GM18909 (cell line): ENCODE data around the gene APOL4.
"Not testable (repeated sequence)": the region's sequence is repeated elsewhere in the genome, so short reads cannot be mapped to it uniquely, and the experiment has no call there.

Experiments used
- ATAC-seq: cut with Tn5 transposase; IDR thresholded peaks from one replicate; pipeline ENCODE4 v1.9.1; 2021; ENCODE audit warnings: mild to moderate bottlenecking; ENCODE audit not compliant: unreplicated experiment, poor library complexity

APOL4 gene

DNA sequence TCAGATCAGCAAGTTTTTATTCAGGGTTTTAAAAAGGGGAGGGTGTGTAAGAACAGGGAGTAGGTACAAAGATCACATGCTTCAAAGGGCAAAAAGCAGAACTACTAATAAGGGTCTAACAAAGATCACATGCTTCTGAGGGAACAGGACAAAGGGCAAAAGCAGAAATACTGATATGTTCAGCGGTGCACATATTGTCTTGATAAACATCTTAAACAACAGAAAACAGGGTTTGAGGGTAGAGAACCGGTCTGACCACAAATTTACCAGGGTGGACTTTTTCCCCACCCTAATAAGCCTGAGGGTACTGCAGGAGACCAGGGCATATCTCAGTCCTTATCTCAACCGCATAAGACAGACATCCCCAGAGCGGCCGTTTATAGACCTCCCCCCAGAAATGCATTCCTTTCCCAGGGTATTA, 7.9 kb upstream of the APOL4 start:
- not testable (repeated sequence) for ATAC-seq

DNA sequence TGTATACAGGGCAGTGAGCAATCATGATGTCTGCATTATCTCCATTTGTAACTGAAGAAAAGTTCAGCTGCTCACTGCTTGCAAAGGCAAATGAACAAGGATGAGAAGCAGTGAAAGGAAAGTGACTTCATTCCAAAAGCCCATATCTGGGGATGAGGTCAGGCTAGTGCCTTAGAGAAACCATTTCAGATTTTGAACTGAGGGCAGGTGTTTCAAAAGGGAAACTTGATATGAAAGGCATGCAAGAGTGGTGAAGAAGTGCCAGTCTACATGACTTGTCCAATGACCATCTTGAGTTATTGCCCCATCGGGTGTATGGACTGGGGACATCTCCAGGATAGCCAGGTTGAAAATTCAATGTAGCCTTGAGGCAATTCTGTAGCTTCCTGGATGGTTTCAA, 7.3 kb upstream of the APOL4 start:
- no peak for ATAC-seq

DNA sequence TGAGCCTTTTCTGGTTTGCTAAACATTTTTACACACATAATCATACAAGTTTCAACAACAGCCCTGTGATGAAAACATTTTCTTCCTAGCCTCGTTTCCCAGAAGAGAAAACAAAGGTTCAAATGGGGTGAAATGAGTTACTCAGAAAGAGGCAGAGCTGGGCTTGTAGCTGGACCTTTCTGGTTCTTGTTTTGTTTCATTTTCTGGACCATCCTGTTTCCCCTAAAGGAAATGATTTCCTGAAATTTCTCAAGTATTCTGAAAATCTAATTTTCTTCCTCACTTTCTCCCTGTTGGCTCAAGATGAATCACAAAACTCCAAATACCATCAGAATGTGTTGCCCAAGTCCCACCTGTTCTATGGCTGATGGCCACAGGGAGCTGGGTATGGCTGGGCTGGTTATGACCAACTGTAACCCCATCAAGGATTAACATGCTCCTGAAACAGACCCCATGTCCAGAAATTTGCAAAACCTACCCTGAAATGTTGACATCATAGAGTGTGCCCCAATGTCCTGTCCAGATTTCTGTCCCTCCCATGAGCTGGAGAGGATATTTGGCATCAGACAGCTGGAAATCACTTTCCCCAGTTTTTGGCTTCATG, 6.7 kb upstream of the APOL4 start:
- no peak for ATAC-seq

DNA sequence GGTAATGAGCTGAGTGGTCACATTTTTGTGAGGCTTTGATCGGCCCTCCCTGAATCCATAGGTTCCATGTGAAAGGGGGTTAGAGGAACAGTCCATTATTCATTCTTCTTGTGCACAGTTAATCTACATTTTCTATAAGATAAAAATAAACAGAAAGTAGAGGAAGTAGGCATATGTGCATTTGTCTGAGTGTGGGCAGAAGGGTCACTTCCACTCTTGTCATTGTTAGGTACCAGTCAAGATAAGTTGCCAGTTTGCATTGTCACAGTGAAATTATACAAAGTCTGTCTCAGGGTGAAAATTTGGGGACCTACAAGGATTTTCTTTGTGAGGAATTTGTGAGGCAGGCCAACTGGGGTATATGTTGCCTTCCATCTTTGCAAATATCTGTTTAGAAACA, 4.6 kb upstream of the APOL4 start:
- ATAC-seq, result no peak

DNA sequence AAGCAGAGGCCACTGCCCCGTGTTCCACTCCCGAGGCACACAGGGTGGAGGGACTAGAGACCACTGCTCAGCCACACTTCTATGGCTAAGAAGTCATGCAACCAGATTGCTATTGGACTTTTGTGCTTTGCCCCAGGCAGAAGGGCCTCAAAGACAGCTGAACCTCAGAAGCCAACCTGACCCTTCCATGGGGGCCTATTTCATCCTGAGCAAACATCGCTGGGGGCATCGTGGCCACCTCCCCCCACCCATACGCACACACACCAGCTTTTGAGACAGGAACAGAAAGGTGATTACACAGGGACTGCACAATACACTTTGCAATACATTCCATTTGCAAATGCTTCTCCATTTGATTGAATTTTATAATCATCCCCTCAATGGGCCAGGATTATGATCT, 4.0 kb upstream of the APOL4 start:
- ATAC-seq, result not testable (repeated sequence)

DNA sequence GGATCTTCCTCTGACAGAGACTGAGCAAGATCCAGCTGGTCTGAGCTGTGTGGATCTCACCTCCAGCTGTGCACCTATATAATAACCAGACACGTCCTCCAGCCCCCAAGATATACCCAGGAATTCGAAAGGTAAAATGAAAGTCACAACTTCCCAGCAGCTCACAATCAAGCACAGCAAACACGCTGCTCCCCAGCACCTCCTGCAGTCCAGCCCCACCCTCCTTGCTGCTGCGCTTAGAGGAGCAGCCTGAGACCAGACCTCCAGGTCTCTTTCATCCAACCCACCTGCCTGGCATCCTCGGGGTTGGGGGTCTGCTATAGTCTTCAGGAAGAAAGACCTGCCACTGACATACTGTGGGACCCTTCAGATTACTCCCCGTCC, 3.0 kb upstream of the APOL4 start:
- no peak for ATAC-seq

DNA sequence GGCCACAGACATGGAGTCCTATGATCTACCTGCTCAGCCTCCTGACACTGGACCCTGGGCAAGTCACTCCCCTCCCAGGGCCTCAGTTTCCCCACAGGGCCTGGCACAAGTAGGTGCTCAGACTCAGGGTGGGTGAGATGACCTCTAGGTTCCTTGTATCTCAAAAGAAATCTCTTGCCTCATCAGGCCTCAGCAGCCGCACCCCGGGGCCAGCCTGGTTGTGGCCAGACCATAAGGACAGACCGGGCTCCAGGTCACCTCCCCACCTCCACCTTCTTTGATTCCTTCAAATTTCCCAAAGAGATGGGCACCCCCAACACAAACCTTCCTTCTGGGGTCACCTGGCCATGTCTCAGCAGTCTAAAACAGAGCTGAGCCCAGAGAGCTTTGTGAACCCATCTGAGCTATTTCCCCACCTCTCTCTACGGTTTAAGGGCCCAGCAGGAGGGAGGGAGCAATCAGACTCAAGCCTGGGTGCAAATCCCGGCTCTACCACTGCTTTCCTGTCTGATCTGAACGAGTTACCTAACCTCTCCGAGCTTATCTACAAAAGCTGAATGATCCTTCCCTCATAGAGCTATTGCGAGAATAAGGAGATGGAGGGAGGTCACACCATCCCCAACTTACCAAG, 2.5 kb upstream of the APOL4 start:
- no peak for ATAC-seq

DNA sequence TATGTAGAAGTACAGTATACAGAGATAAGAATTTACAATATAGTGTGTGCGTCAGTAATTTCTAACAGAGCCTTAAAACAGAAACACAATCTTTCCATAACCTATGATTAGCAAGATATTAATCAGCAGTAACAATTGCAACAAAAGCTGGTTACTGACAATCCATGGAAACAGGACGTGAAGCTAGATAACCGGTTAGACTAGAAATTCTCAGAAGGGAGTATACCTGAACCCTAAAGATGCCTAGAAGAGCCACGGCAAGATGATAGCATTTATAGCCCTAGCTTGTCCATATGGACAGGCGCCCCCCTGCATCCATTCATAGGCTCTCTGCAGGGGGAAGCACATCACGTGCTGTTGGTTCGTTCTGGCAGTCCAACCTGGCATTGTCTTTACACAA, 1.8 kb upstream of the APOL4 start:
- not testable (repeated sequence) for ATAC-seq

DNA sequence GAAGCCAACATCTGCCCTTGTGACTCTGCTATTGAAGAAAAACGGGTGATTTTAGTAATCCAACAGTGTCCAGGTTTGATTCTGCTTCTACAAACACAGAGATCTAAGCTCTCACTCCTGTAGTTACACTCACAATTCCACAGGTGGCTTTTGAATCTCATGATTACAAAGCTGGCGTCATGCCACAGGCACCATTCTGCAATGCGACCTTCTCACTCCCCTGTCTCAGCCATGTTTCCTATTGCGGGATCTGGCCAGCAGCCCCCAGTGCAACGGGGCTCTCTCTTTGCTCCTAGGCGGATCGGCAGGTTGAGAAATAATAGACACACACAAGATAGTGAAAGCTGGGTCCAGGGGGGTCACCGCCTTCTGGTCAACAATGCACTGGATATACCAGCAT, 1.3 kb upstream of the APOL4 start:
- not testable (repeated sequence) for ATAC-seq

DNA sequence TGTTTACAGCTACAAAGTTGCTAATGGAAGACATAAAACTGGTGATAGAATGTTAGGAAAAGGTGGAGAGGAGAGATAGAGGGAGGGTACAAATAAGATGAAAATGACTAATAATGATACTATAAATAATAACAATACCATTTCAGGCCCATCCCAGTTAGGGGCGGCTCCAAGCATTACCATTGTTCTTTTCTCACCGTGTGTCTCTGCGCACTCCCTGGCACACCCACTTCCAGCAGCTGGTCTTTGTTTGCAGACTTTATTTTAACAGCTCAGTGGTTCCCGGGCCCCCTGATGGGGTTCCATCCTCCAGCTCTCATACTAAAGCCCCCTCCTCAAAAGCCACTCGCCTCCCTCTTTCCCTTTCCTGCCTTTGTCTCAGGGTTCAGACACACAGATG, 584 bp downstream of the APOL4 start:
- ATAC-seq, result not testable (repeated sequence)

DNA sequence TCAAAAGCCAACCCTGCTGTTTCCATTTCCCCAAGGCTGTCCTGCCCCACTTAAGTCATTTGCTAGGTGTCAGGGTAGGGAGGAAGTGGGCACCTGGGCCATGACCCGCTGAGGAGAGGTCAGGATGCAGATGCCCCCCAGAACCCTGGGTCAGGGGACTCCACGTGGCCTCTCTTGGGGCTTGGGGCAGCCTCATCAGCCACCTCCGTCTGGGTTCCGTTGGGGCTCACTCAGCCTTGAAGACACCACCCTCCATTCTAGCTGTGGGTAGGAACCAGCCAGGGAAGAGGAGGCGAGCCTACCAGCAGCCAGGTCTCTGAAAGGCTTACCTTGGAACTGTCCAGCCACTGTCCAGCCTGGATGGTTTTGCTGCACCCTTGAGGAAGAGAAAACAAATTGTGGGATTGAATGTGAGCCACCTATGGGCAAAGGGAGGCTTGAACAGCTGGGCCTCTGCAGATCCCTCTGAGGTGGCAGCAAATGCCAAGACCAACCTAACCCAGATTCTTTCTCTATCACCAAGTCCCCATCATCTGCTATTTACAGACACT, 2.5 kb downstream of the APOL4 start:
- ATAC-seq, result no peak

DNA sequence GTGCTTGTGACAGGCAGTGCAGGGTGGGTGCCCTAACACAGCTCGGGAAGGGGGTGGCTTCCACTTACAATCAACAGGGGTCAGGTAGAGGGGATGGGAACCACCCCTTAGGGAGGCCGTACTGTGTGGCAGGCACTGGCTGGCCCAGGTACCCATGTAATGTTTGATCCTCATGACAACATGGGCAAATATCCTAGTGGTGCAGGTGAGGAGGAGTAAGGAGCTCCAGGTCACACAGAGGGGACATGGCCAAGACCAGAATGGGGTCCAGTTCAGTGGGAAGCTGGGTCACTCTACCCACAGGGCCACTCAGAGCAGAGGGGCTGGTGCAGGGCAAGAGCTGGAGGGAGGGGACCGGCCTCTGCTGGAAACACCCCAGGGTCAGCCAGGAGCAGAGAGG, 3.1 kb downstream of the APOL4 start:
- ATAC-seq, result no peak

DNA sequence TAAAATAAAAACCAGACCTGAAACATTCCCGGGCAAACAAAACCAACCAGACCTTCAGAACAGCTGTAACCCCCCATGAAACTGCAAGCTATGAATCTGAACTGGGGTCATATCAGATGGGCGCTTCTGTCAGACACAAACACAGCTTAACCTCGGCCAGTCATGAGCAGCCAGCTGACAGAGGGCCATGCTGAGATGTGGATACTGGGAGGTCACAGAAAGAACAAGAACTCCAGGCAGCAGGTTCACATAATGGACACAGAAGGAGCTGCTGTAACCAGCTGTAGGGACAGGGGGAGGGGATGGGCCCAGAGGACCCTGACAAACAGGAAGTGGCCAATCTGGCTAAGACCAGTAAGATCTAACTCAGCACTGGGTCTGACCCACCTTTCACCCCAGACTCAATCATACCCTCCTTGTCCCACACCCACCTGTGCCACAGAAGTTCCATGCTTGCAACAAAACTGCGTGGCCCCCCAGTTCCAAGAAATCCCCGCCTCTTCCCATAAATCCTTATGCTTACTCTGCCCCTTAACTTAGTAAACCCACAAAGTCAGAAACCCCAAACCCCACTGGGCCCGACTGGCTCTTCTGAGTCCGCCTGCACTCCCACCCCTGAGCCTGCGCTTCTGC, 4.0 kb downstream of the APOL4 start:
- no peak for ATAC-seq

DNA sequence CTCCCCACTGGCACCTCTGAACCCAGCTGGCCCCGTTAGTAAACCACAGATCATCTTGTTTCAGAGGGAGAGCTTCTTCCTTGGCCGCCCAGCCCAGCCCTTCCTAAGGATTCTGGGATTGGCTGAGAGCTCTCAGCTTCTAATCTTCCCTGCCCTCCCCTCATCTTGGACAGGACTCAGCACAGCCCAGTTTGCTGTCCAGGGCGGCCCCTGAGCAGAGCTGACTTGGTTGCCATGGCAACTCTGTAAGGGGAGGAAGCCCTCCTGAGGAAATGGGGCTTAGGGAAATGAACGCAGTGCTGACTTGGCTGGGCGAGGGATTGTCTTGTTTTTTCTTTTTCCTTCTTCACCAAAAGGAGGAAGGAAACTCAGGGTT, 4.6 kb downstream of the APOL4 start:
- no peak for ATAC-seq

DNA sequence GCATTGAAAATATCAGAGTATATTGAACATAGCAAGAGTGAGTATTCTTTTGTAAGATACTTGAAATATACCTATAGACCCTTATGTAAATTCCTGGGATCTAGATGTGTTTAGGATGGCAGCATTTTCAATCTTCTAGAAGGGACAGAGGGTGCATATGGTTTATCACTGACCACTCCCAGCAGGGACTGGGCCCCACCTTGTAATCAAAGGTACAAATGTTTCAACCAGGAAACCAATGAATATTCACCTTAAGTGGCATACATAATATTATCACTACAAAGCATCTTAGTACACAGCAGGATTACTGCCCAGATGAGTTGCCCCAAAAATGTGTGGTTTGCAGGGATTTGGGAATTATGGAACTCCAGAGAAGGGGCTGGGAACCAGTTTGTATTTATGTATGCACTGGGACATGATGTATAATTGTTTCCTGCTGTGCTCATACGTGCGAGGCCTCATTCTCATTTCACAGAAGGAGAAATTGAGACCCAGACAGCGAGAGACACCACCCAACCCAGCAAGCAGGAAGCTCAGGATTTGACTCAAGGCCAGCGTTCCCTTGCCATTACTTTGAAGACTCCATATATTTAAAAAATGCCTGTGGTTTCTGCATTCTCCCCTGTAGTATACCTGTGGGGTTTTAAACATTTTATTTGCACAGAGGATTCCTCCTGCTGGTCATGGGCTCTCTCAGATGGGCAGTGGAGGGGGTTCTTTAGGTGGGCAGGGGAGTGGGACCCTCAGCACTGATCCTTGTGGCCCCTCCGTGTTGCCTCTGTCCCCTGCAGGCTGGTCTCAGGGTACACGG, 5.2 kb downstream of the APOL4 start:
- no peak for ATAC-seq

DNA sequence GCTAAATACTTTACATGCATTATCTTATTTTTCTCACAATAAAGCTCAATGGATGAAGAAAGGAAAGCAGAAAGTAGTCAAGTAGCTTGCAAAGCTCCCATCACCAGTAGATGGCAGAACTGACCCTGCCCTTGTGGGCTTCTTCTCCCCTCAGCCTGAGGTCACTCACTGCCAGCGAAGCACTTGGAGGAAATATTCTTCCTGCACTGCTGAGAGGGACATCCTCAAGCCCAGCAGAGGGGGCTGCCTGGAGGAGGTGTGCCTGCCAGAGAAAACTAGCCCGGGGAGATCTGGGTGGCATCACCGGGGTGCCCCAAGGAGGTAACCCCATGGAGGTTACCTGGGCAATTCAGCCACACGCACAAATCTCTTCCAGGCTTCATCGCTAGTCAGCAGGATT, 6.6 kb downstream of the APOL4 start:
- ATAC-seq, result no peak

DNA sequence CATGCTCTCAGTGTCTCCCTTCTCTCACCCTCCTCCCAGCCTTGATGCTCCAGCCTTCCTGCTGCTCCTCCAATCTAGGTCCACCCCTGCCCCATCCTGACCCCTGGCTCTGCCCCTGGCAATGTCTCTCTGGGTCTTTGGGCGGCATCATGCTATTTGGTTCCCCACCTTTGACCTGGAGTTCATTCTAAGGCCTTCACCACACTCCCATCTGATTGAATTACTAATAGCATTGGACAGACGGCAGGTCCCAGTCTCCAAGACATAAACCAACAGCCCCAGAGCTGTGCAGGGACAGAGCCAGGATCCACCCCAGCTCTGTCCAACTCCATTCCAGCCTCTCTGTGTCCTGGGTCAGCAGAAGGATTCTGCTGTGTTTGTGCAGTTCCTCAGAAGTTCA, 7.2 kb downstream of the APOL4 start:
- no peak for ATAC-seq

DNA sequence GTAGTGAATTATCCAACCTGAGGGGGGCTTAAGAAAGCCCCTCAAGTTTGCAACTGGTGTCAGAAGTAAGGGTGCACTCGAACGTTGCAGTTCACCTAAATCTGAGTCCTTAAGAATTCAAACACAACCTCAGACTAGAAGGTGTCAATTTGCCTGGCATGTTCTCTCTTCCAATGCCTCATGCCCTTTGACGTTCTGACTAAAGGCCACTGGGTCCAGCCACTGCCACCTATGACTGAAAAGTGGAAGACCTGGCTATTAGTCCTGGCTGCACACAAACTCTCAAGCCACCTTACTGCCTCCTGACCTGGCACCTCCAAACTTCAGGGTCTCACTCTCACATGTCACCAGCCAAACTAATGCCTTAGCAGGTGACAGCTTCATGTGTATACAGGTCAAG, 8.0 kb downstream of the APOL4 start:
- no peak for ATAC-seq

DNA sequence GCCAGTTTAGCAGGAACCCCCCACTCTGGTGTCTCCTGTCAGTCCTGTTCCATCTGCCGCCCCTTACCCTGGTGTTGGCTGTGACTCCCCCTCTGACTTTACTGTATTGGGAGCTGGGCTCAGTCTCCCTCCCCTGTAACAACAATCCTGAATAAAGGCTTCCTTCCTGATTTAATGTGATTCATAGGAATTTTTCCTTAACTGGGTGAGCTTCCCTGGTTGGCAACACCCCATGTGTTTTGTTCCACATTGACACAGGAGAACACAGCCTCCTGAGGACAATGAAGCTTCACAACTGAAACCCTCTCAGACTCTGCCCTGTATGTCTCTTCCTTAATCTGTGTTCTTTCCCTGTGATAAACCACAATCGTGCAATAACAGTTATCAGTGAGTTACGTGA, 8.4 kb downstream of the APOL4 start:
- no peak for ATAC-seq

DNA sequence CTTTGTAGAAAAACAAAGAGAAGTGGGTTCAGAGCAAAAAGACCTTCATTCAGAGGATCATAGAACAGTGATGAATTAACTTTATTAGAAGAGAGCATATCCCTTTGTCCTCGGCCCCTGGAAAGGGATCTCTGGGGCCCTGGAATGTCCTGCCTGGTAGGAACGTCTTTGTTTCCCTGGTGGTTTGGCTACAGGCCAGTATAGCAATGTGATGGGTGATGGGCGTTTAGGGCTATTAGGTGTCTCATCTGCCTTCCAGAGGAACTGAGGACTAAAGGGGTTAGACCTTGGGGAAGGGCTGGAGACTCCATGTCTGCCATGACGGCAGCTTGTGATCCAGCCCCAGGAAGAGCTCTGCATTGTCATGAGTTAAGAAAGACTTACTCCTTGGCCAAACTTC, 9.1 kb downstream of the APOL4 start:
- ATAC-seq, result no peak
